Measurements from ENCODE around the gene SIK2.
"Not testable (repeated sequence)": the region's sequence is repeated elsewhere in the genome, so short reads cannot be mapped to it uniquely, and the experiment has no call there.

Gene SIK2

DNA sequence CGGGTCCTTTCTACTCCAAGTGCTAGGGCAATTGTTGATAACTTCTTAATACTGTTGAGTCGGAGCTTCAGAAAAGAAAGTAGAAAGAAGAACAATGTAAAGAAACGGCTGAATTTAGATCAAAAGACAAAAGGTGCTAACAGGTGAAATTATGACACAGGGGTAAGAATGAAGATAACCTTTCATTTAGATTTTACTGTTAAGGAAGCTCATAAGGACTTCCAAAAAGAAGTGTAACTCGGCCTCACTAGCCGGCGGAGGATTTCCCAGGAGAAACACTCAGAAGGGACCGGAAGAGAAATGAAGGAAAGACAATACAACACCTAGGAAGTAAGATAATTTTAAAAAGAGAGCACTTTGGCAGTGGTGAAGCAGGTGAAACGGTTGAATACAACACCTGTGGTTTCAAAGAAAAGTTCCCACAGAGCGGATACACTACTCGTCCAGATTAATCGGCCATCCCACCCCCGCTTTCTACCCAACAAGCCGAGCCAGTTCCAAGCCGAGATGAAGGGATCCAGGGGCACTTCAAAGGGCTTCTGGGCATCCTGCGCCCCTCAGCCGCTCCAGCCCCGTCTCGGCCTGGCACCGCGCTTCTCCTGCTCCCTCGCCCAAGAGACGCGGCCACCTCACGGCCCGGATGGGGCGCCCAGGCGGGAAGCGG lies 163.2 kb downstream of the SIK2 start:
- no peak for DNase-seq

DNA sequence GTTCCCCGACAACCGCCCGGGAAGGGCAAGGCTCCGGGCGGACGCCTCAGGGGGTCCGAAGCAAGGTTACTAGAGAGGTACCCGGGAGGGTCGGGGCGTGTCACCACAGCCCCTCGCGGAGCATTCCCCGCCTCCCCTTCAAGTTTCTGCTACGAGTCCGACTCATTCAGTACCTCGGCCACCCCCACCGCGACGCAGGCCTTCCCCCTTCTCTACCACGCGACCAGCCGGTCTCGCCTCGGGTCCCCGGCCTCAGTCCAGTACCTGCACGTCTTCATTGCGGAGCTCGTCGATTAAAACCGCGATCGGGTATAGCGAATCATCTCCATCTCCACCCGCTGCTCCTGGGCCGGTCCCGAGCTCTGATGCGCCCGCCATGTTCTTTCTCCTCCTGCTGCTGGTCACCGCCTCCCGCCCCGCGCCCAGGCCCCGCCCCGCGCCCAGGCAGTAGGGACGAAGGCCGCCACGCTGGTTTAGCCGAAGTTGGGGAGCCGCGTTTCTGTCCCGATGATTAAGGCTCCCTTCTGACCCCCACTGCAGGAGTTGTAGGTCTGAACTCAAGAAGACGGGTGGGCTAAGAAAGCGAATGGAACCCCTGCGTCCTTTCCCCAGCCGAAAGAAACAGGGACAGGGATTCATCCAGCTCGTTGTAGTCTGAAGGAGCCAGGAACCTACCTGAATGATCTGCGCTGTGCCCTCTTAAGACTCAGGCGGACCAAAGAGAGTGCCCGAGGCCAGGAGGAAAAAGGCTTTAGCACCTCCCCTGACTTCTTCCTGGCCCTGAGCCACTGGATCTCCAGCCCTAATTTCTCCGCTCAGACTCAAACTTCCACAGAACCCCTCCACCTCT lies 164.0 kb downstream of the SIK2 start, which contains the start of gene PPP2R1B:
Gene PPP2R1B, minus strand, starts transcription at position 406 of the 850 bp plus-strand sequence. Its CDS starts 28 bp downstream, at position 378.
- peak; percentile 40 for DNase-seq

DNA sequence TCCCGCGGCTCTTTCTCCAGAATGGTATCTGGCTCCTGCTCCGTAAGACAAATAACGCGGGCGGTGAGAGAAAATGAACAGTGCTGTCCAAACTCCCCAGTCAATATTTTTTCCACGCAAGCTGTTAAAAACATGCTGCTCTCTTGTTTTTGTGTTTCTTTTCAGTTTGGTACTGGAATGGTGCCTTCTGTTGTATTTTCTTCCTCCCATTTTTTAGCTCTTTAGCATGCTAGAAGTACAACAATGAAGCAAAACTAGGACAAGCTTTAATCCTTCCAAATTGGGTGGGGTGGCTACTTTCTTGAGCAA lies 164.5 kb downstream of the SIK2 start:
- no peak for DNase-seq

DNA sequence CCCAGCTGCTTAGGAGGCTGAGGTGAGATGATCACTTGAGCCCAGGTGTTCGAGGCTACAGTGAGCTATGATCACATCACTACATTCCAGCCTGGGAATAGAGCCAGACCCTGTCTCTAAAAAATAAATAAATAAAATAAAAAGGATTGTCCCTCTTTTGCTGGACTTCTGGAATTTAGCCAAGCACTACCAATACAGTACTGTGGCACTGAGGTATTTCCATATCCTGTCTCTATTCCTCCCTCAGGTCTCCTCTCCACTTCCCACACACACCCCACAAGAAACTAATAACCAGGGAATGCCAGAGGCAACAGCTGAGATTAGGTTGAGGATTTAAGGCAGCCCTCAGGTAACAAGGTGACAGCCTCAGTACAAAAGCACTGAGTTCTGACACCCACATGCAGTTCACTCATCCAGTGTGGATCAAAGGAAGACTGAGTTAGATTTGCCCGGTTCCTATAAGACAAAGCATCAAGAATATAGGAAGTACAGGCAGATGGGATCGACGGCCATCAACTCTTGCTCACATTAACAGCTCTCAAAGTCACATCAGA lies 168.4 kb downstream of the SIK2 start:
- no peak for DNase-seq

DNA sequence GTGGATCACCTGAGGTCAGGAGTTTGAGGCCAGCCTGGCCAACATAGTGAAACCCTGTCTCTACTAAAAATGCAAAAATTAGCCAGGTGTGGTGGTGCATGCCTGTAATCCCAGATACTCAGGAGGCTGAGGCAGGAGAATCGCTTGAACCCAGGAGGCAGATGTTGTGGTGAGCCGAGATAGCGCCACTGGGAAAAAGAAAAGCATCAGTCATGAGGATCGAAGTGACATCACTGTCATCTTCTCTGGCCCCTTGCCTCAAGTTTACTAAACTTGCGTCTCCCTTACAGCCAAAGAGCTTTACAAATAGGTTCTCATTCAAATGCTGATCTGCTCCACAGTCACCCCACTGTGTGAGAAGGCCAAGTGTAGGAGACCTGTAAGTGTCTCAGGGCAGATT lies 169.0 kb downstream of the SIK2 start:
- not testable (repeated sequence) for DNase-seq

DNA sequence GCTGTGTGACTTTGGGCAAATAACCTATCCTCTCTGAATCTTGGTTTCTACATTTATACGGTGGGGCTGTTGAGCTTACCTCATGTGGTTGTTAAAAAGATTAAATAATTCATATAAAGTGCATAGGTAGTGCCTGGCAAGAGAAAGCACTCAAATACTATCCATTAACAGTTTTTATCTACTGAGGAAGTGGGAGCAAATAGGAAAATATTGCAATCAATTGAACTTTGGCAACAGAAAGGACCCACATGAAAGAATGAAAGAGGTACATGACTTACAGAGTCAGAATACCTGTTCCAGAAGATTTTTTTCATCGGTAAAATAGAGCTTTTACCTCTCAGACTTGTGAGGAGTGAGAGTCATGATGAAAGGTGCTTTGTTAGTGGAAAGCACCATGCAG lies 170.3 kb downstream of the SIK2 start:
- no peak for DNase-seq

DNA sequence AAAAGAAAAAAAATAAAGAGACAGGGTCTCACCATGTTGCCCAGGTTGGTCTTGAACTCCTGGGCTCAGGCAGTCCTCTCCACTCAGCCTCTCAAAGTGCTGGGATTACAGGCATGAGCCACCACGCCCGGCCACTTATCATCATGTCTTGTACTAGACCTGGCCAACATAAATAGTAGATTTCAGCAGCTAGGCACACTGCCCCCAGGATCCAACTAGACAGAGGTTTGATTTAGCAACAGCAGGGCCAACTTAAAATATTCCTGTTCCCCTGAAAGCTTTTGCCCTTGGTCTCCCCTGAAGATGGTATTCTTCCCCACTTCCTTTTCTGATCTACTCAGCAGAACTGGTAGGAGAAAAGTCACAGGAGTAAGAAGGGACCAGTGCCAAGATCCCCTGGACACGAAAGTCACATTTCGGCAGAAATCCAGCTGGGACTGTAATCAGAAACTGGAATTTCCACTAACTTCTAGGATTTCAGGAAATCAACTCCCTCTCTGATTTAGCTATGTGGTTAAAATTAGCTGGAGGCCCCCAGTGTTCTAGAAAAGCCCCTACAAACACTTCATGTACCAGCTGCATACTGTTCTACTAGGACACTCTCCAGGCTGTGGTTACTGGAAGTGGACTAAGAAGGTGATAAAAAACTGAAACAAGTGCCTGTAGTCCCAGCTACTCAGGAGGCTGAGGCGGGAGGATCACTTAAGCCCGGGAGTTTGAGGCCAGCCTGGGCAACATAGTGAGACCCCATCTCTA lies 172.9 kb downstream of the SIK2 start:
- DNase-seq = no peak

DNA sequence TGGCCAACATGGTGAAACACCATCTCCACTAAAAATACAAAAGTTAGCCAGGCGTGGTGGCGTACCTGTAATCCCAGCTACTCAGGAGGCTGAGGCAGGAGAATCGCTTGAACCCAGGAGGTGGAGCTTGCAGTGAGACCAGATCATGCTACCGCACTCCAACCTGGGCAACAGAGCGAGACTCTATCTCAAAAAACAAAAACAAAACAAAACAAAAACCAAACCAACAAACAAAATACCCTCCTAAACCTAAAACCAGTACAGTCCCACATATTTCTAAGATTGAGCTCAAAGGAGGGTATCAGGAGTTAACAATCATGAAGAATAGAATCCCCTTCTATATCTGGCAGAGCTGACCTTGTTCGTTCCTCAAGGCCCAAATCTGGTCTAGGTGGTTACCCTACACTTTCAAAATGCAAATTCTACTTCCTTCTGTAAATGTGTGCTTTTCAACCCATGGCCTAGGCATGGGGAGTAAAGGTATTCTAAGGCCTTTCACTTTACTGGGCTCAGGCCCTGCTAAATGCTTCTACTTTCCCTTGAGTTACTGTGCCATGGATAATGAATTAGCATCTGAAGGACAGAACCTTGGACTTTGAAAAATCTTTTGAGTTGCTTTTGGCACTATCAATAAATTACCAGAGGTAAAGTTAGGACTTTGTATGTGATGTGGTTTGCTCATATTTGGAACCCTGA lies 174.3 kb downstream of the SIK2 start:
- DNase-seq = no peak

DNA sequence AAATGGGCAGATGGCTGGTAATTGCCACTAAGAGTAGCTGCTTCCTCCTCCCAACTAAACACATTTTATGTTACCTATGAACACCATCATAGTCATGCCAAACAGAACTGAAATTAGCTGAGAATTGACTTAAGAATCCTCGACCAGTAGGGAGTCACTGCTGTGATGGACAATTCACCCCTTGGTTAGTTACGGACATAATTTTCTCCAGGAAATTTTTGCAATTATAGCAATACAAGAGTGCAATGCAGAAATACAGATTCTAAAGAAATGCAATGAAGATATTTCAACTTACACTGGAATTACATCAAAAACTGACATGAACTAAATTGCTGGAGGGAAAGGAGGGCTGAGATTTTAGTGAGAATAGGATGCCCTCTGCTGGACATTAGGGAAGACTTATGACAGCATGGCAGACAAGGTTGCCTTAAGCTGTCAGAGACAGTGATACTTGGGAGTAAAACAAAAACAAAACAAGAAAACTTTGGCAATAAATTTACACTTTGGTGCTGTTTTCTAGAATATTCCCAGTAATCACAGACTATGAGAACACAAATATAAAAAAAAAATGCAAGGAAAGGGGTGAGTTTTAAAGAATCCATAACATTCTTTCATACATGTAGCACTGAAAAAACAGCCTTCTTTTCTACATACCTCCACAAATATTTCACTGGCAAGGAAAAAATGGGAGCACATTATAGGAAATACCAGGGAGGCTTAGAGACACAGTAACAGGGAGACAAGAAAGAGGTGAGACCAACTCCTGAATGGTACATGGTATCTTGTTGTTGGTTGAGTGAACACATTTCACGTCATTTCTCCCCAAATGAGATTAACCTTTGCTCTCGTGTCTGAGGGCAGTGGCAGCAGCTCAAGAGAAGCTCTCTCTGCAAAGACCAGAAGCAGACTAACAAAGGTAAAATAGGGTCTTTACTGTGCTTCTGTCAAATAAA lies 175.1 kb downstream of the SIK2 start:
- DNase-seq = peak; percentile 53

DNA sequence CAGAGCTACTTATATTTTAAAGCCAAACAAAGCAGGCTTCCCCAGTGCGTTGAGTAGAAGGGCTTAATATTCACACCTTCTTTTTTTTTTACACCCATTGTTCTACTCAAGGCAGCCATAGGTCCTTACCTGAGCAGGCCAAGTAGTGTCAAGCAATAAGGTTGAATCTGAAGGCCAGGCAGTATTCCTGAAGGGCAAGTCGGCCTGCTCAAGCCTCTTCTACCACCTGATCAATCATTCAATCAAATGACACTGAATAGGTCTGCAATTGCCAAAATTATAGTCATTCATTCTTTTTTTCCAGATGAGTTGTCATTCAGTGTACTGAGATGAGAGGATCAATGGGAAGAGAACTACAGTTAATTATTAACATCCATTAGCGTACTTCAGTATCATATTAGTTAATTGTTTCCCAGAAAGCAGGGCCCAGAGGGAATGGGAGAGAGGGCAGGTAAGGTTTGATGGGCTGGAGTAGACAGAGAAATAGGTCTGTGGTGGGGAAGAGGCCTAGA lies 175.9 kb downstream of the SIK2 start:
- DNase-seq = no peak

DNA sequence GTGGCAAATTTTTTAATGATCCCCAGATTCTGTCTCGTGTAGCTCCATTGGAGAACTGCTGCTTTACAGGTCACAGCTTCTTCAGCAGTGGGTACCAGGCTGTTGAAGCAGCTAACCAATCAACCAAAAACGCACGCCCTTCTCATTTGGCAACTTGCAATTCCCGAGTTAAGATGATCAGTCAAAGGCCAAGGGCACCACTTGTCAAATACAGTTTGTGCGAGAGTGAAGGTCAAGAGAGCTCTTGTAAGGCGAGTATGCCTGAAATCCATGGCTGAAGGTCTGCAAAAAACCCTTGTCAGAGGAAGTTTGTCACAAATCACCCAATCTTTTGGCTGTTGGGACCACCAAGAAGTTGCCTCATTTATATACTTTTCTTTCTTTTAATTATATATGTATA lies 176.9 kb downstream of the SIK2 start:
- no peak for DNase-seq

All from amniotic stem cell (primary cell).